HepG2 (cell line): ENCODE results near the gene PRPSAP1. TPM values are rescaled to one million over a fixed set of nuclear protein-coding genes. Genes with fewer than 3 reads are reported as not detected.

Experiments used
- CAMTA2 ChIP-seq: sonication (generic); formaldehyde crosslinking; IDR thresholded peaks from 2 replicates; pipeline ENCODE4 v1.4.0; 2020; ENCODE audit warnings: mild to moderate bottlenecking, missing genetic modification reagents, borderline replicate concordance
- CEBPG ChIP-seq: IDR thresholded peaks from 2 replicates; pipeline ENCODE4 v1.6.1; 2016
- FOXP1 ChIP-seq, 2 experiments: fragments of 450-650 bp in 1 of 2; IDR thresholded peaks; 2 replicates each; pipeline ENCODE4 v1.6.1; 2017 to 2018; ENCODE audit warnings: antibody characterized with exemption in 1 of 2
- HNF4G ChIP-seq, 2 experiments: sonication (generic) in 1 of 2; formaldehyde crosslinking in 1 of 2; IDR thresholded peaks; 2 replicates each; pipeline versions ENCODE4 v1.4.0 to v1.6.1; 2011 to 2020; ENCODE audit warnings: borderline replicate concordance in 2 of 2, low read depth in 2 of 2, mild to moderate bottlenecking in 2 of 2, low read length in 1 of 2, missing genetic modification reagents in 1 of 2, moderate library complexity in 1 of 2
- KDM5A ChIP-seq: fragments of 200-600 bp; sonication (generic); IDR thresholded peaks from 2 replicates; pipeline ENCODE4 v1.7.0; 2018; ENCODE audit warnings: antibody characterized with exemption, mild to moderate bottlenecking, low read length, borderline replicate concordance
- MAFF ChIP-seq: IDR thresholded peaks from 2 replicates; pipeline ENCODE4 v1.6.1; 2011; ENCODE audit warnings: low read depth, low read length, improper control_type of control experiment
- MAZ ChIP-seq, 2 experiments: sonication (generic) in 1 of 2; formaldehyde crosslinking in 1 of 2; IDR thresholded peaks; 2 replicates each; pipeline versions ENCODE4 v1.5.0 to v1.6.1; 2012 to 2020; ENCODE audit warnings: low read depth in 2 of 2, mild to moderate bottlenecking in 2 of 2, borderline replicate concordance in 1 of 2, improper control_type of control experiment in 1 of 2, low read length in 1 of 2, missing genetic modification reagents in 1 of 2, moderate library complexity in 1 of 2
- MEIS1 ChIP-seq: sonication (generic); formaldehyde crosslinking; IDR thresholded peaks from 2 replicates; pipeline ENCODE4 v1.9.0; 2021; ENCODE audit warnings: mild to moderate bottlenecking, missing genetic modification reagents, moderate library complexity, borderline replicate concordance
- SMAD1 ChIP-seq: sonication (generic); formaldehyde crosslinking; IDR thresholded peaks from 2 replicates; pipeline ENCODE4 v1.4.0; 2020; ENCODE audit warnings: missing genetic modification reagents, low read depth, mild to moderate bottlenecking, borderline replicate concordance
- SOX13 ChIP-seq, 3 experiments: fragments of 450-650 bp in 1 of 3; sonication (generic) in 1 of 3; formaldehyde crosslinking in 1 of 3; IDR thresholded peaks in 2 of 3; conservative IDR thresholded peaks in 1 of 3; 2 replicates each; pipeline versions ENCODE4 v1.5.0 to v1.6.1; 2016 to 2020; ENCODE audit warnings: antibody characterized with exemption in 1 of 3, mild to moderate bottlenecking in 1 of 3, missing compliant biosample characterization in 1 of 3, missing genetic modification reagents in 1 of 3, moderate library complexity in 1 of 3
- TEAD3 ChIP-seq: optimal IDR thresholded peaks from 2 replicates; pipeline ENCODE3; 2016; ENCODE audit warnings: borderline replicate concordance
- ZBTB10 ChIP-seq: sonication (generic); formaldehyde crosslinking; IDR thresholded peaks from 2 replicates; pipeline ENCODE4 v1.4.0; 2020; ENCODE audit warnings: missing genetic modification reagents, borderline replicate concordance
- ZBTB39 ChIP-seq: sonication (generic); formaldehyde crosslinking; IDR thresholded peaks from 2 replicates; pipeline ENCODE4 v1.5.0; 2020; ENCODE audit warnings: missing genetic modification reagents
- ZKSCAN1 ChIP-seq: fragments of 150-350 bp; IDR thresholded peaks from 2 replicates; pipeline ENCODE4 v1.6.1; 2014; ENCODE audit warnings: low read length
- polyA plus RNA-seq, 8 experiments: library from polyadenylated mRNA; depleted of rRNA in 3 of 8; stranded (reverse) in 7 of 8; unstranded in 1 of 8; fragments of >200 nt; fragmentation: Illumina TruSeq in 4 of 8; extraction: Trizol in 4 of 8; gene quantifications; 2 replicates each; pipeline versions ENCODE4 v1.2.1 to v1.2.3, GENCODE V29; 2011 to 2016; ENCODE audit warnings: low read depth in 4 of 8, missing spikeins in 1 of 8, mixed read lengths in 1 of 8; ENCODE audit not compliant: insufficient read depth in 1 of 8
- total RNA-seq, 5 experiments: library from RNA; depleted of rRNA; stranded (reverse); fragments of >200 nt; fragmentation: Illumina TruSeq; extraction: Trizol; gene quantifications; 2 replicates each; pipeline ENCODE4 v1.2.3, GENCODE V29; 2016; ENCODE audit warnings: low read depth in 1 of 5
- TF ChIP-seq, protein P1 (sequence below): sonication (generic); formaldehyde crosslinking; IDR thresholded peaks from 2 replicates; pipeline ENCODE4 v1.4.0; 2020; ENCODE audit warnings: missing genetic modification reagents

The PRPSAP1 gene
- total and polyA plus RNA-seq, 2 of the 13 experiments (the other 11 are each of a cell fraction or from before 2014, with no cell fraction given), result 91.1 to 314 TPM

DNA sequence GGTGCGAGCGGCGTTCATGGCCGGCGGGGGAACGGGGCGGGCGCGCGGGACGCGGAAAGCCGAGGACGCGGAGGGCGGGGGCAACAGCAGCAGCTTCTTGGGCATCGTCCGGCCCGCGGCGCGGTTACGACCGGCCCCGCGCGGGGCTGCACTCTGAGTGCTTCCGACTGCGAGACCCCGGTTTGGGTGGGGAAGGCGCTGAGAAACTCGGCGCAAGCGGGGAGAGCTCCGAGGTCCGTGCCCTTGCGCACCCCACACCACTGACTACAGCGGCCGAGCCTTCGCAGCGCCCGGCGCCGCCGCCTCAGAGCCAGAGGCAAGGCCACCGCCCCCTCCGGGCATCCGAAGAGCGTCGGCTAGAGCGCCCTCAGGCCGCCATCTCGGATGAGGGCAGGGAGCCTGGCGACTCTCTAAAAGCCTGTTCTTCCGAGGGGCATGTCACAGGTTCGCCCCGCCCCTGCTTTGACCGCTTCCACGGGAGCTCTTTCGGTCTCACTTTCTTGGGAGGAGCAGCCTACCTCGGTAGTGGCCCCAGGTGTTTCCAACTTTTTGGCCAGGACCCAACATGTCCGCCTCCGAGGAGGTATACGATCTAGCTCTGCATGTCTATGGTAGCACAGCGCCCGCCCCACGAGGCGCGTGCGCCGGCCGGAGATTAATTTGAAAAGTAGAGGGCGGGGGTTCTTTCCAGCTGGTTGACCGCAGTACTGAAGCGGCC, at the start of gene PRPSAP1 (continued):
- TF ChIP-seq ZBTB10 (CRISPR knock-in tag) (peak; percentile 86; the same call in 1 of the 2 replicates), SOX13 (IDR thresholded peaks at IDR 0.05) (no peak; the same call in 1 of the 2 replicates), SOX13 (CRISPR knock-in tag; conservative IDR thresholded peaks at IDR 0.05 in 1 of 2, IDR thresholded peaks at IDR 0.05 in 1 of 2) (peak in 1 of 2 experiments; percentile 69; a peak in 2 of 4 replicates), MAZ (IDR thresholded peaks at IDR 0.05; ENCODE audit: borderline replicate concordance, low read depth, low read length) (peak; percentile 65), MAZ (CRISPR knock-in tag; IDR thresholded peaks at IDR 0.05; ENCODE audit: low read depth) (peak; percentile 95), ZKSCAN1 (no peak; the same call in 1 of the 2 replicates), TEAD3 (CRISPR knock-in tag) (peak; percentile 85), SMAD1 (CRISPR knock-in tag) (peak; percentile 92; the same call in 1 of the 2 replicates), ZBTB39 (CRISPR knock-in tag) (peak; percentile 59; the same call in 1 of the 2 replicates), MEIS1 (peak; percentile 68; the same call in 1 of the 2 replicates), KDM5A (peak; percentile 91), MAFF (no peak), CEBPG (CRISPR knock-in tag) (peak; percentile 19; the same call in 1 of the 2 replicates), FOXP1 (IDR thresholded peaks at IDR 0.05) (no peak), FOXP1 (CRISPR knock-in tag; IDR thresholded peaks at IDR 0.05) (peak; percentile 45; the same call in 1 of the 2 replicates), CAMTA2 (CRISPR knock-in tag) (peak; percentile 69; the same call in 1 of the 2 replicates), HNF4G (IDR thresholded peaks at IDR 0.05; ENCODE audit: borderline replicate concordance, low read depth, low read length) (peak; percentile 9; the same call in 1 of the 2 replicates), HNF4G (CRISPR knock-in tag; IDR thresholded peaks at IDR 0.05; ENCODE audit: borderline replicate concordance, low read depth) (peak; percentile 77)
- TF ChIP-seq, protein P1, sequence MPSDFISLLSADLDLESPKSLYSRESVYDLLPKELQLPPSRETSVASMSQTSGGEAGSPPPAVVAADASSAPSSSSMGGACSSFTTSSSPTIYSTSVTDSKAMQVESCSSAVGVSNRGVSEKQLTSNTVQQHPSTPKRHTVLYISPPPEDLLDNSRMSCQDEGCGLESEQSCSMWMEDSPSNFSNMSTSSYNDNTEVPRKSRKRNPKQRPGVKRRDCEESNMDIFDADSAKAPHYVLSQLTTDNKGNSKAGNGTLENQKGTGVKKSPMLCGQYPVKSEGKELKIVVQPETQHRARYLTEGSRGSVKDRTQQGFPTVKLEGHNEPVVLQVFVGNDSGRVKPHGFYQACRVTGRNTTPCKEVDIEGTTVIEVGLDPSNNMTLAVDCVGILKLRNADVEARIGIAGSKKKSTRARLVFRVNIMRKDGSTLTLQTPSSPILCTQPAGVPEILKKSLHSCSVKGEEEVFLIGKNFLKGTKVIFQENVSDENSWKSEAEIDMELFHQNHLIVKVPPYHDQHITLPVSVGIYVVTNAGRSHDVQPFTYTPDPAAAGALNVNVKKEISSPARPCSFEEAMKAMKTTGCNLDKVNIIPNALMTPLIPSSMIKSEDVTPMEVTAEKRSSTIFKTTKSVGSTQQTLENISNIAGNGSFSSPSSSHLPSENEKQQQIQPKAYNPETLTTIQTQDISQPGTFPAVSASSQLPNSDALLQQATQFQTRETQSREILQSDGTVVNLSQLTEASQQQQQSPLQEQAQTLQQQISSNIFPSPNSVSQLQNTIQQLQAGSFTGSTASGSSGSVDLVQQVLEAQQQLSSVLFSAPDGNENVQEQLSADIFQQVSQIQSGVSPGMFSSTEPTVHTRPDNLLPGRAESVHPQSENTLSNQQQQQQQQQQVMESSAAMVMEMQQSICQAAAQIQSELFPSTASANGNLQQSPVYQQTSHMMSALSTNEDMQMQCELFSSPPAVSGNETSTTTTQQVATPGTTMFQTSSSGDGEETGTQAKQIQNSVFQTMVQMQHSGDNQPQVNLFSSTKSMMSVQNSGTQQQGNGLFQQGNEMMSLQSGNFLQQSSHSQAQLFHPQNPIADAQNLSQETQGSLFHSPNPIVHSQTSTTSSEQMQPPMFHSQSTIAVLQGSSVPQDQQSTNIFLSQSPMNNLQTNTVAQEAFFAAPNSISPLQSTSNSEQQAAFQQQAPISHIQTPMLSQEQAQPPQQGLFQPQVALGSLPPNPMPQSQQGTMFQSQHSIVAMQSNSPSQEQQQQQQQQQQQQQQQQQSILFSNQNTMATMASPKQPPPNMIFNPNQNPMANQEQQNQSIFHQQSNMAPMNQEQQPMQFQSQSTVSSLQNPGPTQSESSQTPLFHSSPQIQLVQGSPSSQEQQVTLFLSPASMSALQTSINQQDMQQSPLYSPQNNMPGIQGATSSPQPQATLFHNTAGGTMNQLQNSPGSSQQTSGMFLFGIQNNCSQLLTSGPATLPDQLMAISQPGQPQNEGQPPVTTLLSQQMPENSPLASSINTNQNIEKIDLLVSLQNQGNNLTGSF (CRISPR knock-in tag), result peak; percentile 31; the same call in 1 of the 2 replicates
